Measurements from ENCODE around the gene GTF3A. TPM values are rescaled to one million over a fixed set of nuclear protein-coding genes. Genes with fewer than 3 reads are reported as not detected.
A peak's percentile ranks its signal among the peaks of the same experiment; 100 is the strongest.

The GTF3A gene
- total RNA-seq, 1 experiment from 2014 or later, result 192 TPM

GRCh38 chr13:27421101-27421871 is 3.1 kb upstream of the GTF3A start:
- H3K4me3 ChIP-seq, result no peak overlapping the region
- H3K36me3 ChIP-seq, result no peaks in the 10 kb centered on the region
- no peaks in the 10 kb centered on the region for H3K9me3 ChIP-seq (replicated peaks)
- H3K4me1 ChIP-seq, result peaks cover 7% of the 10 kb centered on the region; the same call in 1 of the 2 replicates
- no peak overlapping the region for H3K27ac ChIP-seq
- 0 out of 2 replicates have a peak, but pooled peaks cover 5% of the 10 kb centered on the region for H3K27me3 ChIP-seq
- DNase-seq, result no peak

GRCh38 chr13:27423333-27423732 is 1.1 kb upstream of the GTF3A start:
- 0 out of 2 replicates have a peak, but pooled peaks cover 4% of the 10 kb centered on the region for H3K36me3 ChIP-seq
- no peak overlapping the region for H3K4me3 ChIP-seq
- no peaks in the 10 kb centered on the region for H3K9me3 ChIP-seq (replicated peaks)
- H3K4me1 ChIP-seq, result peaks cover 8% of the 10 kb centered on the region; the same call in 1 of the 2 replicates
- 0 out of 2 replicates have a peak, but pooled peaks cover 5% of the 10 kb centered on the region for H3K27me3 ChIP-seq
- no peak for DNase-seq
- H3K27ac ChIP-seq, result no peak overlapping the region

- no peaks in the 10 kb centered on the region for H3K9me3 ChIP-seq (replicated peaks)
- H3K27me3 ChIP-seq, result no peaks in the 10 kb centered on the region
- H3K27ac ChIP-seq, result peak overlapping the region; percentile 73
- H3K4me3 ChIP-seq, result peak overlapping the region; percentile 76
- H3K36me3 ChIP-seq, result peaks cover 14% of the 10 kb centered on the region
- DNase-seq, result no peak
- peaks cover 14% of the 10 kb centered on the region; the same call in 1 of the 2 replicates for H3K4me1 ChIP-seq
These were observed 919 bp downstream of the GTF3A start for GRCh38 chr13:27425158-27425917.

GRCh38 chr13:27425918-27426630 is 1.7 kb downstream of the GTF3A start:
- no peaks in the 10 kb centered on the region for H3K9me3 ChIP-seq (replicated peaks)
- H3K27ac ChIP-seq, result peak overlapping the region; percentile 73; the same call in 1 of the 2 replicates
- peak; percentile 78 to 84 for DNase-seq
- peak overlapping the region; percentile 76 for H3K4me3 ChIP-seq
- no peaks in the 10 kb centered on the region for H3K27me3 ChIP-seq
- H3K4me1 ChIP-seq, result peaks cover 14% of the 10 kb centered on the region; the same call in 1 of the 2 replicates
- peaks cover 22% of the 10 kb centered on the region for H3K36me3 ChIP-seq

- DNase-seq, result no peak
- Histone ChIP-seq H3K4me1 (peaks cover 14% of the 10 kb centered on the region; the same call in 1 of the 2 replicates), H3K36me3 (peaks cover 37% of the 10 kb centered on the region), H3K4me3 (no peak overlapping the region), H3K27me3 (no peaks in the 10 kb centered on the region), H3K27ac (no peak overlapping the region), H3K9me3 (replicated peaks) (no peaks in the 10 kb centered on the region)
These were observed 3.2 kb downstream of the GTF3A start for GRCh38 chr13:27427641-27428040.

- Histone ChIP-seq H3K36me3 (peaks cover 42% of the 10 kb centered on the region), H3K4me3 (no peak overlapping the region)
These were observed 3.7 kb downstream of the GTF3A start for GRCh38 chr13:27428160-27428559.

GRCh38 chr13:27432180-27432579 is 7.8 kb downstream of the GTF3A start:
- H3K27ac ChIP-seq, result no peak overlapping the region
- peaks cover 6% of the 10 kb centered on the region; the same call in 1 of the 2 replicates for H3K4me1 ChIP-seq
- H3K36me3 ChIP-seq, result peaks cover 56% of the 10 kb centered on the region
- no peak overlapping the region for H3K4me3 ChIP-seq
- no peak for DNase-seq
- no peaks in the 10 kb centered on the region for H3K27me3 ChIP-seq
- no peaks in the 10 kb centered on the region for H3K9me3 ChIP-seq (replicated peaks)

More at GRCh38 chr13:27428160-27428559, 3.7 kb downstream of the GTF3A start:
- peaks cover 14% of the 10 kb centered on the region; the same call in 1 of the 2 replicates for H3K4me1 ChIP-seq
- no peaks in the 10 kb centered on the region for H3K27me3 ChIP-seq
- no peak for DNase-seq
- H3K9me3 ChIP-seq (replicated peaks), result no peaks in the 10 kb centered on the region
- H3K27ac ChIP-seq, result no peak overlapping the region

- H3K4me3 ChIP-seq, result no peak overlapping the region
These were observed 8.3 kb downstream of the GTF3A start for GRCh38 chr13:27432611-27433210.

GRCh38 chr13:27437126-27437525 is 12.7 kb downstream of the GTF3A start:
- Histone ChIP-seq H3K27me3 (no peaks in the 10 kb centered on the region), H3K4me3 (no peak overlapping the region), H3K36me3 (peaks cover 28% of the 10 kb centered on the region), H3K9me3 (replicated peaks) (no peaks in the 10 kb centered on the region), H3K27ac (no peak overlapping the region), H3K4me1 (no peaks in the 10 kb centered on the region)
- no peak for DNase-seq

More at GRCh38 chr13:27432611-27433210, 8.3 kb downstream of the GTF3A start:
- Histone ChIP-seq H3K9me3 (replicated peaks) (no peaks in the 10 kb centered on the region), H3K36me3 (peaks cover 55% of the 10 kb centered on the region), H3K4me1 (peaks cover 6% of the 10 kb centered on the region; the same call in 1 of the 2 replicates), H3K27me3 (no peaks in the 10 kb centered on the region), H3K27ac (no peak overlapping the region)
- DNase-seq, result no peak

- no peak for DNase-seq
- H3K4me1 ChIP-seq, result no peaks in the 10 kb centered on the region
- H3K27ac ChIP-seq, result no peak overlapping the region
- no peaks in the 10 kb centered on the region for H3K27me3 ChIP-seq
- H3K36me3 ChIP-seq, result peaks cover 2% of the 10 kb centered on the region; the same call in 1 of the 2 replicates
- no peaks in the 10 kb centered on the region for H3K9me3 ChIP-seq (replicated peaks)
- H3K4me3 ChIP-seq, result no peak overlapping the region
These were observed 16.0 kb downstream of the GTF3A start for GRCh38 chr13:27440408-27440807.

GRCh38 chr13:27442071-27442647 is 17.7 kb downstream of the GTF3A start:
- H3K4me3 ChIP-seq, result no peak overlapping the region
- H3K36me3 ChIP-seq, result no peaks in the 10 kb centered on the region
- H3K27ac ChIP-seq, result no peak overlapping the region
- DNase-seq, result no peak
- H3K4me1 ChIP-seq, result no peaks in the 10 kb centered on the region
- no peaks in the 10 kb centered on the region for H3K27me3 ChIP-seq
- no peaks in the 10 kb centered on the region for H3K9me3 ChIP-seq (replicated peaks)

GRCh38 chr13:27442797-27443196 is 18.4 kb downstream of the GTF3A start:
- H3K9me3 ChIP-seq (replicated peaks), result no peaks in the 10 kb centered on the region
- no peaks in the 10 kb centered on the region for H3K36me3 ChIP-seq
- H3K27me3 ChIP-seq, result no peaks in the 10 kb centered on the region
- no peaks in the 10 kb centered on the region for H3K4me1 ChIP-seq
- no peak overlapping the region for H3K27ac ChIP-seq
- no peak overlapping the region for H3K4me3 ChIP-seq
- no peak for DNase-seq

- no peak for DNase-seq
- no peaks in the 10 kb centered on the region for H3K9me3 ChIP-seq (replicated peaks)
- no peaks in the 10 kb centered on the region for H3K36me3 ChIP-seq
- no peaks in the 10 kb centered on the region for H3K27me3 ChIP-seq
- H3K4me3 ChIP-seq, result no peak overlapping the region
- no peak overlapping the region for H3K27ac ChIP-seq
- no peaks in the 10 kb centered on the region for H3K4me1 ChIP-seq
These were observed 22.7 kb downstream of the GTF3A start for GRCh38 chr13:27446986-27447583.

Data from SJCRH30 (cell line).